Activated CD8-positive, alpha-beta memory T cell treated with anti-CD3 and anti-CD28 coated beads, Interleukin-2, amount 50 U/mL, for 24 hours (primary cell): ENCODE results near the gene CREB3L1.

Experiments used
- DNase-seq: peaks from one replicate; pipeline ENCODE4 v3.0.0-alpha.2; 2020; ENCODE audit errors: extremely low read depth

Gene CREB3L1

DNA sequence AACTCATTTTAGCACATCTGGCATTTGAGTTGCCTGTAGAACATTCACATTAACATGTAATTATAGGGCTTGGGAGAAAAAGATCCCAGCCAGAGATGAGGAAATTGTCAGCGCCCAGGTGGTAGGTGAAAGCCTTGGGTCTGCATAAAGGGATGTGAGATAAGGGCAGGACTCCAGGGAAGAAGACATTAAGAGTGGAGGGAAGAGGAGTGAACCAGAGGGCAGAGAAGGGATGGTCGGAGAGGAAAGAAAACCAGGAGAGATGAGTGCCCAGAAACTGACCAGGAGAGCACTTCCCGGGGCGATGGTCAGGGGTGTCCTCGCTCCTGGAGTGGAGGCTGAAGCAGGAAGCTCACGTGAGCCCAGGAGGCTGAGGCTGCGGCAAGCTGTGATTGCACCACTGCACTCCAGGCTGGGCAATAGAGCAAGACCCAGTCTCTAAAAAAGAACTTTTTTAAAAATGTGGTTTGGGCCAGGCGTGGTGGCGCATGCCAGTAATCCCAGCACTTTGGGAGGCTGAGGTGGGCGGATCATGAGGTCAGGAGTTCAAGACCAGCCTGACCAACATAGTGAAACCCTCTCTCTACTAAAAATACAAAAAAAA lies 49.5 kb downstream of the CREB3L1 start:
- no peak for DNase-seq

DNA sequence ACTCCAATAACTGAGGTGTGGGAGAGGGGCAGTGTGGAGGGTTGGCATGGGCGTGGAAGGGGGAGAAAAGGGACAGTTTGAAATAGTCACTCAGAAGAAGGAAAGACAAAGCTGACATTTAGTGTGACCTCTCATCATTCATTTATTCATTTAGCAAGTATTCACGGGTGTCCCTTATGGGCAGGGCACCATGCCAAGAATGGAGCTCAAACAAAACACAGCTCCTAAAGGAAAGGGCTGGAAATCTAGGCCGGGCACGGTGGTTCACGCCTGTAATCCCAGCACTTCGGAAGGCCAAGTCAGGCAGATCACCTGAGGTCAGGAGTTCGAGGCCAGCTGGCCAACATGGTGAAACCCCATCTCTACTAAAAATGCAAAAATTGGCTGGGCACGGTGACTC lies 50.4 kb downstream of the CREB3L1 start:
- DNase-seq, result no peak

DNA sequence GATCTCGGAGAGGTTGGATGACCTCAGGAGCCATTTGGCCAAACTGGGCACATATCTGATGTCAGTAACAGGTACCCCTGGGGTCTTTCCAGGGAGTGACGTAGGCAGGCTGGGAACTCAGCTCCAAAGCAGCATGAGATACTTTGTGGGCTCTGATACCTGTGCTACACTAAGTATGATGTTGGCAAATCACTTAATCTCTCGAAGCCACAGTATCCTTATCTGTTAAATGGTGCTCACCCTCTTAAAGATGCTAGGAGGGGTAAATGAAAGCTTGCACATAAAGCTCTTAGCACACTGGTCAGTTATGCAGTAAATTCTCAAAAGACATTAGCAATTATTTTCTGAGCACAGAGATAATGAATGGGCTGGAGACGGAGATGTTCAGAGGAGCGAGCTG lies 52.7 kb downstream of the CREB3L1 start:
- no peak for DNase-seq

DNA sequence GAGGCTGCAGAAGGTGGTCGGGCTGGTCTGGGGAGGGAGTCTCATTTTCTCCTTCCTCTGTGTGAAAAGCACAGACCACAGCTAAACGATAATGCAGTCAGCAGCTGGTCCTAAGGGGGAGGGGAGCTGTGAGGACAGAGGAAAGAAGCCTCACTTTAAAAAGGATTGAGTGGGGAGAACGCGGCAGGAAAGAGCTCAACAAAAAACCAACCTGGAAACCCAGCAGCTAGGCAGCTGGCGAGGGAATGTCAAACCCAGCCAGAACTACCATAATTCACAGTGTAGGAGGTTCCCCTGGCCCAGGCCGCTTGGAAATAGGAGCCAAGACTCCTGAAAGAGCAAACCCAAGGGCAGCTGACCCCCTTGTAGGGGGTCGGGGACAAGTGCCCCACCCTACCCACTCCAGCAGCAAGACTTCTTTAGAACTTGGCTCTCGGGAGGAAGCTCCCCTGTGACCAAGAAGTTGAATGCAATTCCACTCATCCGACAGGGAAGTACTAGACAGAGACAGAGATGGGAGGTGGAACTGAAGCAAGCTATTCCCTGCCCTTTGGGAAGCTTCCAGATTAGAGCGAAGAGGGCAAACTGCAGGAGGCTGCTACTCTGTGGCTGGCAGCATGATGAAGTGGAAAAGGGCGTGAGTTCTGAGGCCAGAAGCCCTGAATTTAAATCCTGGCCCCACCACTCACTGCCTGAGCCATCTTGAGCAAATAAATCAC lies 53.3 kb downstream of the CREB3L1 start:
- no peak for DNase-seq

DNA sequence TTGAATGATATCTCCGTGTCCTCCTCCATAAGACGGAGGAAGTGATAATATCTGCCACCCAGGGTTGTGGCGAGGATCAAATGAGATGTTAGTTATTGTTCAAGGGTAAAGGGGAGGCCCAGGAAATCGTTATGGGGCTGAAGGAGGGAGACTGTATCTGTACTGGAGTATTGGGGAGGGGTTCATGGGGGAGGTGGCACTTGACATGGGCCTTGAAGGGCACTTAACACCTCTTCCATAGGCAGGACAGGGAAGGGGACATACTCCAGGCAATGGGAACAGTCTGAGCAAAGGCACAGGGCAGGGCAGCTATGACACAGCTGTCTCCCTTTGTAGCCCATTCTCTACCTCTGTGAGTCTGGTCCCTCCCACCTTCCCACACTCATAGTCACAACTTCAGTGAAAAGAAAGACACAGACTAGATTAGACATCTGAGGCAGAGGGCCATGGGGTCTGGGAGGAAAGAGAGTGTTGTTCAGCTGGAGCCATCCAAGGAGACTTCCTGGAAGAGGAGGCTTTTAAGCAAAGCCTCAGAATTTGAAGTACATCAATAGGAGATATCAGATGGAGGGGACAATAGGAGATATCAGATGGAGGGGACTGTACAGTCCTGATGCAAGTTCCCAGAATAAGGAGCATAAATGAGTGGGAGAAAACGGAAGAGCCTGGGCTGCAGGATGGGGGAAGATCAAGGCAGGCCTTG lies 54.0 kb downstream of the CREB3L1 start:
- no peak for DNase-seq

DNA sequence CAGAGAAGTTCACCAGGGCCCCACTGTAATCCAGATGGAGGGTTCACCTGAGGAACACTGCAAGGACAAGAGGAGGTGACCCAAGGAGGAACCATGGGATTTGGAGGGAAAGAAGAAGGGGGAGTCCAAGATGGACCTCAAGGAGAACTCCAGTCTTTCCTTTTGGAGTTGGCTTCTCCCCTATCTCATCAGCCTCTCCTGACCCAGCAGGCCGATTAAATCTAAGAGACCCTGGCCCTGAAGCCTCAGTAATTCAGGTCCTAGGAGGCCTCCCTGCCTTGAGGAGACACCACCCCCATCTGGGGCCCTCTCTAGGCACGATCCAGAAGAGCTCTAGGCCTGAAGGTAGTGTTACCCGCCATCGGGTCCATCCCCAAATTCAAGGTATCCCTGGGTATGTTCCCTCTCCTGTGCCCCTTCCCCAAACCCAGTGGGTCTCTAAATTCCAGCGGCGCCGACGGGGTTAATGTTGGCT lies 54.7 kb downstream of the CREB3L1 start:
- no peak for DNase-seq

DNA sequence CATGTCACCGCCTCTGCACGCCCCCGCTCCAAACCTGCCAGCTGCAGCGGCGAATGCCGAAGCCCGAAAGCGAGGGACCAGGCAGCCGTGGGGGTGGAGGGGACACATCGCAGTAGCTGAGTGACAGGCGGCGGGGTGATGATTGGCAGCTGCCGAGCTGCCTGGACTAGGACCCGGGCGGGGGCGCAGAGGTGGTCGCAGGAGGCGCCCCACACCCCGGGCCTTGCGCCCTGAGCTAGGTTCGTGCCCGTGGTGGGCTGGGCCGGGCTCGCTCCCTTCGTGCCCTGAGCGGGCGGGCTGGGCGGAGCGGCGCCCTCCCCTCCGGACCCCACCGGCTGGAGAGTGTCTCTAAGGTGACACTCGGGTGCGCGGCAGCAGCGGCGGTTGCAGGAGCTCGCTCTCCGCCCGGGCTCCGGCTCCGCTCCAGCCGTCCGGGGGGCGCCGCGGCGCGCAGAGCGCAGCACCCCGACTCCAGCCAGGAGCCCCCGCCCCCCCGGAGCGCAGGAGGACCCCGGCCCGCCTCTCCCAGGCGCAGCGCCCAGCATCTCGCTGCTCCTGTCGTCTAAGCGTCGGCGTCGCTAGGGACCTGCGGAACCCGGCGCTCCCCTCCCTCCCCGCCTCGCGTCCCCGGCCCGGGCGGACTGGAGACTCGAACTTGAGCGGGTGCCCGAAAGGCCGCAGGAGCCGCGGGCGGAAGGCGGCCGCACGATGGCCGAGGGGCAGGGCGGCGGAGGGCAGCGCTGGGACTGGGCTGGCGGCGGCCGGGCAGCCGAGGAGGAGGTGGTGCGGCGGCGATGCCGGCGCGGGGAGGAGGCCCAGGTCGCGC lies 55.3 kb downstream of the CREB3L1 start:
- no peak for DNase-seq

DNA sequence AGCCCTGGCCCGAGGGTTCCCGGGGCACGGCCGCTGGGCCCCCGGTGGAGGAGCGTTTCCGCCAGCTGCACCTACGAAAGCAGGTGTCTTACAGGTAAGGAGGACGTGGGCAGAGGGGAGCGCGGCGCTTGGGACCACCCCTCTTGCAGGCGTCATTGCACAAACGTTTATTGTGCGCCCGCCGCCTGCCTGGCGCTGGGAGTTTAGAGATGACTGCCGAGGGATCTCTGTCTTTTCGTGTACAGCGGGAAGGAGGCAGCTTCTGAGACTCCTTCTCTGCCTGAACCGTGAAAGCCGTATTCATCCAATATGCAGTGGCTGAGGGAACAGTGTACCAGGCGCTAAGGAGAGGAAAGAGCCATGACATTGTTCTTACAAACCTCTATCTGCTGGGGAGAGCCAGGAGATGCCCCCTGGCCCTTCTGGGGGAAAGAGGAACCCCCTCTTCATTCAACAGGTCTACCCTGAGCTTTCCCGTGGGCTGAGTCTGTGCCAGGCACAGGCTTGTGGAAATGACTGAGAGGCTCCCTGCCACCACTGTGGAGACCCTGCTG lies 56.0 kb downstream of the CREB3L1 start:
- DNase-seq, result no peak

DNA sequence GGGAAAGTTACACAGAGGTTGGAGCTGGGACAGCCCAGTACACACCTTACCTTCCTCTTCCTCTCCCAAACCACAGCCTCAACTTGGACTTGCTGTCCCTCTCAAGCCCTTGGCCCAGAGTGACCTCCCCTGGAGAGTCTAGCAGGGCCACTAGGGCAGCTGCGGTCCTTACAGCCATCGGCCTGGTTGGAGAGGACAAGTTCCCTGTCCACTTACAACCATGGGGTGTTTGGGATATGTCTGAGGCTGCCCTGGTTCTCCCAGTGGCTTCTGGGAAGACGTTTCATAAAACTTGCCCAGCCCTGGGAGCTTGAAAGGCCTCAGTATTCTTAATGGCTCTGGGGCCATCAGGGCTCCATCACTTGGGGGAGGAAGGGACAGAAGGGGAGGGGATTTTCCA lies 56.7 kb downstream of the CREB3L1 start:
- no peak for DNase-seq

DNA sequence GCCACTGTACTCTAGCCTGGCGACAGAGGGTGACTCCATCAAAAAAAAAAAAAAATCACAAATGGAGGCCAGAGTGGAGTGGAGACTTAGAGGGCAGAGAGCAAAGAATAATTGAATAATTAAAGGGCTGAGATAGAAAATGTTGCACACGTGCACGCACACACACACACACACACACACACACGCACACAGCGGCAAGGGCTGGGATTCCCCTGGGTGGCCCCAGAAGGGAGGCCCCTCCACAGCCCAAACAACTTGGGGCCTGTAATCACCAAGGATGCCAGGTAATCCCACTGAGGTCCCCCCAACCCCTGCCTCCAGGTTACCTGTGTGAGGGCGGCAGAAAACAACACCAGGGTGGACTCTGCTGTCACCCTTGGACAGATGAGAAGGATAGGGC lies 57.8 kb downstream of the CREB3L1 start:
- DNase-seq, result no peak

DNA sequence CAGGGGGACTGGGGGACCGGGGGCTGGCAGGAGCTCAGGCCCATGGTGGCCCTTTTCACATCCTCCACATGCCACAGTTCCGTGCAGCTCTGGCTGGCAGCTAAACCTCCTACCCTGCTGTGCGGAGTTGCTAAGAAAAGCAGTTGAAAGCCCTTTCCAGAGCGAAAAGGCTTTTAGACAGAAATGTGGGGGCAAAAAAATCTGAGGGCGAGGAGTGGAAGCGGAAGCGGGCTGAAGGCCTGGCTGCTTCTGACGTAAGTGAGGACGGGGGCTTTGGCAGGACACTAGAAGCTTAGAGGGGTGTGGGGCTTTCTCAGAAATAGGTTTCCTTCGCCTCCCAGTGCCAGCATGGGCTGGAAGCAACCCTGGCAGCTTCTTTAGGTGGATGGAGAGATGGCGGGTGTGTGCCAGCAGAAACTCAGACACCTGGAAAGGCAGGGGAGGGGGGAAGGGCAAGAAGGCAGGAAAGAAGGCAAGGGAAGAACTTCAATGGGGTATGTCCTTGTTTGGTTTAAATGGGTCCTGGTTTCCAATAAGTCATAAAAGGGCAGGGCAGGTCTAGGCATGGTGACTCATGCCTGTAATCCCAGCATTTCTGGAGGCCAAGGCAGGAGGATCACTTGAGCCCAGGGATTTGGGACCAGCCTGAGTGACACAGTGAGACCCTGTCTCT lies 58.6 kb downstream of the CREB3L1 start:
- DNase-seq, result no peak

DNA sequence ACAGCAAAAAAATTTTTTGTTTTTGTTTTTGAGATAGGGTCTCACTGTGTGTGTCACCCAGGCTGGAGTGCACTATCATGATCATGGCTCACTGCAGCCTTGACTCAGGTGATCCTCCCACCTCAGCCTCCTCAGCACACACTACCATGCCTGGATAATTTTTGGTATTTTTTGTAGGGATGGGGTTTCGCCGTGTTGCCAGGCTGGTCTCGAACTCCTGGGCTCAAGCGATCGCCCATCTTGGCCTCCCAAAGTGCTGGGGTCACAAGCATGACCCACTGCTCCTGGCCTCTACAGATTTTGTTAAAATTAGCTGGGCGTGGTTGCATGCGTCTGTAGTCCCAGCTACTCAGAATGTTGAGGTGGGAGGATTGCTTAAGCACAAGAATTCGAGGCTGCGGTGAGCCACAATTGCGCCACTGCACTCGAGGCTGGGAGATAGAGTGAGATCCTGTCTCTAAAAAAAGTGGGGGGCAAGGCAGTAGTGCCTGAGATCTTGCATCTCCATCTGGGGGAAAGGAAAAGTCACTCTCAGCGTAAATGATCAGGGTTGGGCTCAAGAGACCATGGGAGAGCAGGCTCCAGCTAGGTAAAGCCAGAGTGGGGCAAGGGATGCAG lies 59.2 kb downstream of the CREB3L1 start:
- no peak for DNase-seq

DNA sequence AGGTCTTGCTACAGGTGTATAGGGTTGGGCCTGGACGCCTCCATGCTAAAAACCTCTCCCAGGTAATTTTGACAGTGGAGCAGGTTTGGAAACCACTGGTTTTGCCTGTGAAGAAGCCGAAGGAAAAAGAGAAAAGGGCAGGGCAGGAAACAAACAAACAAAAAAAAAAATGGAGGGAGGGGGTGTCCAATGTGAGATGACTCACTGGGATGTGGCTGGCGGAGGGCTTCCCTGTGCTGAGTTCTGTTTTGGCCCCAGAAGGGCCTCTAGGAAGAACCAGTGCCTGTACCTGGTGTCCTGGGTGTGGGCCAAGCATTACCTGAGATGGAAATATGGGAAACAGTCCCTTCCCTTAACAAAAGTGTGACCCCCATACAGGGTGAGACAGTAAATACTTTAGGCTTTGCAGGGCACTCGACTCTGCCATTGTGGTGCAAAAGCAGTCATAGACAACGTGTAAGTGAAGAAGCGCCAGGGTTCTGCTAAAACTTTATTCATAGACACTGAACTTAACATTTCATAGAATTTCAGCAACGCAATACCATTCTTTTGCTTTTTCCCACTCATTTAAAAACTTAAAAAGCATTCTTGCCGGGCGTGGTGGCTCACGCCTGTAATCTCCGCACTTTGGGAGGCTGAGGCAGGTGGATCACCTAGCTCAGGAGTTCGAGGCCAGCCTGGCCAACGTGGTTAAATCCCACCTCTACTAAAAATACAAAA lies 60.3 kb downstream of the CREB3L1 start:
- DNase-seq, result no peak

DNA sequence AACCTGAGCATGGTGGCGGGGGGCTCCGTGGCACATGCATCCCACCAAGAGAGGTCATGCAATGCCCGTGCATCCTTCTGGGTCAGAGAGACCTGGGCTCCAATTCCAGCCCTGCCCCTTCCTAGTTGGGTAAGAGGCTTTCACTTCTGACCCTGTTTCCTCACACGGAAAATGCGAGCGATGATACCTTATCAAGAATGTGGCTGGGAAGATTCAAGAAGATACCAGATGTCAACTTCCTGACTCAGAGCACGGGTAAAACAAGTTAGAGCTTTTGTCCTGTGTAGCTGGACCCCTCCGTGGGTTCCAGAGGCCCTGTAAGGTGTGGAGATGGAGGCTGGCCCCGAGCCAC lies 61.1 kb downstream of the CREB3L1 start:
- DNase-seq, result no peak

DNA sequence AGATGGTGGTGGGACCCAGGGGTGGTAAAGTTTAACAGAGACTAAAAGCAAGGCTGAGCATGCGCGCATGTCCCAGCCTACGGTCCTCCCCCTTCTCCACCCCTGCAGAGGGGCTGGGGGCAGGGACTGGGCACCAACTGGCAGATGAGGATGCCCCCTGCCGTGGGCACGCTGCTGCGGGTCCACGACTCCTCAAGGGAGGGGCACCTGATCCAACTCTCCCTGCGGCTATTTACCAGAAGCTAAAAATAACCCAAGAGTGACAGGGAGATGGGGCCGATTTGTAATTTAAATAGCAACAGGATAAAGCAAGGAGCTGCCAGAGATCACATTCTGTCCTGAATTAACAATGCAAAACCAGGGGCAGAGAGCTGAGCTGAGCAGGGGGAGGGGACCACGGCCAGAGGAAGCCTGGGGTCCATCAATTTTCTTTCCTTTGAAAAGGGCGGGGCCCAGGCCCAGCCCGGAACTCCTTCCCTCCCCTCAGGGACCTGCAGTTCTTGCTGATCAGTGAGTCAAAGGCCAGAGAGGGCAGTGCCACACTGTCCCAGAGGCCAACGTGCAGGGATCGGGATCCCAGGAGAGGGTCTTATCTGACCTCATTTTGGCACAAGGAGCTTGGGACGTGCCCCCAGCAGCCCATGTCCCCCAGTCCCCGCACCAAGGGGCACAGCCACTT lies 61.7 kb downstream of the CREB3L1 start:
- DNase-seq, result no peak

DNA sequence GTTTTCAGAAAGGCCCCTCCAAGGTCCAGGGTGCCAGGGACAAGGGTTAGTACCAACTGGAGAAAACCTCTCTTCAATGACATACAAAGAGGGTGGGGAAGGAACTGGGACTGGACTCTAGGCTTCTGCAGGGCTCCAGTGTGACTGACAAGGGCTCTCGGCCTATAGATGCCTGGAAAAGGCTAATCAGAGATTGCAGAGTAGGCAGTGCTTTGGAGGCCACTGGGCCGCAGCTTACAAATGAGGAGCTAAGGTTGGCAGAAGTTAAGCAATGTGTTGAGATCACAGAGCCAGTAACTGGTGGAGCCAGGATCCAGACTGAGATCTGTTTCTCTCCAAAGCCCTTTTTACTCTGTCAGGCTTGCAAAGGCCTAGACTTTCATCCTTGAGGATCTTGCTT lies 62.4 kb downstream of the CREB3L1 start:
- no peak for DNase-seq

DNA sequence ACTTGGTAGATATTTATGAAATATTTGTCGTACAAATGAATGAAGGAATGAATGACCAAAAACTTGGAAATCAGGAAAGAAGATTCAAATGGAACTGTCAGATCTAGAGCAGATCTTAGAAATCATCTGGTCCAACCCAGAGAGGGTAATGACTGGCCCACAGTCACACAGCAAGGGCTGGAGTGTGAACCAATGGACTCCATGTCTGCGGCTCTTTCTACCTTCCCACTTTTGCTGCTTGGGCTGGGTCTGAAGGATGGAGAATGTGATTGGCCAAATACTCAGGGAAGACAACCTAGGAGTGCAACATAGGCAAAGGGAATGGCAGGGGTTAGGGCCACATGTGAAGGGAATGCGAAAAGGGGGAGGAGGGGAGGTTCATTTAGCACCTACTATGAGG lies 64.0 kb downstream of the CREB3L1 start:
- DNase-seq, result no peak

DNA sequence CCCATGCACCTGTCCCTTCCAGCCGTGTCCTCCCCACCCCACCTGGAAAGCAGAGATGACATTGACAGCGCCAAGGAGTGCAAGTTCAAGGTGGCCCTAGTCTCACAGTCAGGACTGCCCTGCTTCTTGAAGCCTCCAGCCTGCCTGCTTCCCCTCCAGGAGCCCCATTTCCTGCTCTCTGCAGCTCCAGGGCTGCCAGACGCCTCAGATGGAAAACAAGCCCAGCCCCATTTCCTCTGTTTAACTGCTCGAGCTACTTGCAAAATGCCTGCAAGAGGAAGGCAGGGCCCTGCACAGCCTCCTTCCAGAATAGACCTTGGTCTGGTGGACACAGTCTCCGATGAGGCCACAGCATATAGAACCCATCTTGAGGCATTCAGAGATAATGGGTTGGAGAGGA lies 64.8 kb downstream of the CREB3L1 start:
- no peak for DNase-seq

DNA sequence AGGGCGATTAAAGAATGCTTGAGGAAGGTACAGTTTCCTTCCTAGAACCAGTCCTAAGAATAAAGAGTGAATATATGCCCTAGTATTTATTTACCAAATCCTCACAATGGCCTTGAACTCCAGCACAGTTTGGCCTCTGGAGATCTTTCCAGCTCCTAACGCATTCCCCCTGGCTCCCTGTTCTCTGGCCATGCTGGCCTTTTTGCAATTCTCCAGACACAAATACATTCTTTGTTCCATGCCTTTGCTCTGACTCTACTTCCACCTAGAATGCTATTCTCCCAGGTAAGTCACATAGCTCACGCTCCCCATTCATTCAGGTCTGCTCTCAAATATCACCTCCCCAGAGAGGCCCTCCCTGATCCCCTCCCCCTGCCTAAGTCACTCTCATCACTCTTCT lies 66.1 kb downstream of the CREB3L1 start:
- no peak for DNase-seq

DNA sequence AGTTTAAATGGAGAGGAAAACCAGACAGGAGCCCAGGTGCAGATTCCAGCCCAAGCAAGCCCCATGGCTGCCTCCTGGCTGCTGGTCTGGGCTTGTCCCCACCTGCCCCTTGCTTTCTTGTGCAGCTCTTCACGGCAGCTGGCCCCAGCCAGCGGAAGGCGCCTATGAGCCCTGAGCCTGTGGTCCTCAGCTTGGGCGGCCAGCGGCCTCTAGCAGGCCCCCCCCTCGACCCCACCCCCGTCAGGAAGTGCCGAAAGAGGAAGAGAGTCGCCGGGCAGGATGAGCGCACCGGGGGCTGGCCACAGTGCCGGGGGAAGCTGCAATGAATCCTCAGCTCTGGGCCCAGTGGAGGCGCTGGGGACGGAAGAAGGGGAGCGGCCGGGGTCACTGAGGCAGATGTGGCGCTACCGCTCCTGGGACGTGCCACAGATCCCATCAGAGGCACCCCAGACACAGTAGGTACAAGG lies 67.7 kb downstream of the CREB3L1 start:
- no peak for DNase-seq
